Measurements from ENCODE around the gene MYL6. TPM values are rescaled to one million over a fixed set of nuclear protein-coding genes. Genes with fewer than 3 reads are reported as not detected.

The MYL6 gene
- total RNA-seq, 1 experiment from 2014 or later: 1,024 TPM

GRCh38 chr12:56114084-56114483 lies 44.1 kb upstream of the MYL6 start:
- CTCF ChIA-PET: no interaction called here

DNA sequence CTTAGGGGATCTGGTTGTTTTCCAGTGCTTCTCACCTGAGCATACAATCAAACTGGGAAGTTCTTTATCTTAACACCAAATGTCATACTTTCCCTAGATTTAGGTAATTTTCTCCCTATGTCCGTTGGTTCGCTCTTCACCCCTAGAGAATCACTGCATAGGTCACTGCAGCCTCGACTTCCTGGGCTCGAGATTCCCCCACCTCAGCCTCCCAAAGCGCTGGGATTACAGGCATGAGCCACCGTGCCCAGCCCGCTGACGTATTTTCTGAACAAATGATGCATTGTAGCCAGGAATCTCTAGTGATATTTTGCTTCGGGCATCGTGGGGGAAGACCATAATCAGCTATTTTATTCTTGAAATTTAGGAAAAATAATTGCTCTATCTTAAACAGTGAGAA lies 42.8 kb upstream of the MYL6 start:
- Histone ChIP-seq H3K9me3 (ENCODE audit: control insufficient read depth, insufficient read depth, low read depth, low read length) (no peaks in the 10 kb centered on the region), H3K4me3 (ENCODE audit: low read depth in 2 of 2, low read length in 2 of 2) (peak overlapping the region; percentile 69 to 100), H3K27me3 (ENCODE audit: control insufficient read depth, insufficient read depth, low read length) (no peaks in the 10 kb centered on the region), H3K36me3 (ENCODE audit: control insufficient read depth, insufficient read depth, low read length) (peaks cover 29% of the 10 kb centered on the region), H3K27ac (ENCODE audit: low read length) (peak overlapping the region; percentile 95), H3K4me1 (ENCODE audit: control insufficient read depth, insufficient read depth, low read length) (peaks cover 30% of the 10 kb centered on the region)
- BruUV-seq (replicated peaks): TSS peak; percentile 90
- no peak for TF ChIP-seq TCF7L2 (IDR thresholded peaks at IDR 0.05; ENCODE audit: low read depth, low read length)
- no peak for TF ChIP-seq POLR2AphosphoS5 (IDR thresholded peaks at IDR 0.05; ENCODE audit: low read depth, low read length)
- TF ChIP-seq, protein P1, sequence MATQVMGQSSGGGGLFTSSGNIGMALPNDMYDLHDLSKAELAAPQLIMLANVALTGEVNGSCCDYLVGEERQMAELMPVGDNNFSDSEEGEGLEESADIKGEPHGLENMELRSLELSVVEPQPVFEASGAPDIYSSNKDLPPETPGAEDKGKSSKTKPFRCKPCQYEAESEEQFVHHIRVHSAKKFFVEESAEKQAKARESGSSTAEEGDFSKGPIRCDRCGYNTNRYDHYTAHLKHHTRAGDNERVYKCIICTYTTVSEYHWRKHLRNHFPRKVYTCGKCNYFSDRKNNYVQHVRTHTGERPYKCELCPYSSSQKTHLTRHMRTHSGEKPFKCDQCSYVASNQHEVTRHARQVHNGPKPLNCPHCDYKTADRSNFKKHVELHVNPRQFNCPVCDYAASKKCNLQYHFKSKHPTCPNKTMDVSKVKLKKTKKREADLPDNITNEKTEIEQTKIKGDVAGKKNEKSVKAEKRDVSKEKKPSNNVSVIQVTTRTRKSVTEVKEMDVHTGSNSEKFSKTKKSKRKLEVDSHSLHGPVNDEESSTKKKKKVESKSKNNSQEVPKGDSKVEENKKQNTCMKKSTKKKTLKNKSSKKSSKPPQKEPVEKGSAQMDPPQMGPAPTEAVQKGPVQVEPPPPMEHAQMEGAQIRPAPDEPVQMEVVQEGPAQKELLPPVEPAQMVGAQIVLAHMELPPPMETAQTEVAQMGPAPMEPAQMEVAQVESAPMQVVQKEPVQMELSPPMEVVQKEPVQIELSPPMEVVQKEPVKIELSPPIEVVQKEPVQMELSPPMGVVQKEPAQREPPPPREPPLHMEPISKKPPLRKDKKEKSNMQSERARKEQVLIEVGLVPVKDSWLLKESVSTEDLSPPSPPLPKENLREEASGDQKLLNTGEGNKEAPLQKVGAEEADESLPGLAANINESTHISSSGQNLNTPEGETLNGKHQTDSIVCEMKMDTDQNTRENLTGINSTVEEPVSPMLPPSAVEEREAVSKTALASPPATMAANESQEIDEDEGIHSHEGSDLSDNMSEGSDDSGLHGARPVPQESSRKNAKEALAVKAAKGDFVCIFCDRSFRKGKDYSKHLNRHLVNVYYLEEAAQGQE (IDR thresholded peaks at IDR 0.05; ENCODE audit: insufficient read depth in 1 of 2, low read depth in 2 of 2, low read length in 1 of 2): no peak
- POLR2A ChIA-PET: interaction anchor here (0.7 kb wide), 2 partner anchors 13 to 22 kb away, joined by 4 to 7 read pairs; no protein-coding TSS in a partner anchor
- intact Hi-C loops (cut with micrococcal nuclease; ENCODE audit: unreplicated experiment) (loop anchor here (5.0 to 10.0 kb wide), 2 partner anchors 42 to 71 kb away; partner anchors contain the start of genes MYL6 and RPS26), in situ Hi-C loops (cut with HindIII; ENCODE audit: low pct_unique_long_range_greater_than_20kb, low sequenced_read_pairs) (no loop called here)
- ATAC-seq: no peak
- CTCF ChIA-PET: no interaction called here
- DNase-seq (ENCODE audit: low read depth, low spot score): no peak

More at GRCh38 chr12:56114084-56114483, 44.1 kb upstream of the MYL6 start:
- POLR2A ChIA-PET: no interaction called here
- no TSS peak for BruUV-seq (replicated peaks)
- Histone ChIP-seq H3K27me3 (ENCODE audit: control insufficient read depth, insufficient read depth, low read length) (no peaks in the 10 kb centered on the region), H3K36me3 (ENCODE audit: control insufficient read depth, insufficient read depth, low read length) (peaks cover 36% of the 10 kb centered on the region), H3K9me3 (ENCODE audit: control insufficient read depth, insufficient read depth, low read depth, low read length) (no peaks in the 10 kb centered on the region), H3K4me1 (ENCODE audit: control insufficient read depth, insufficient read depth, low read length) (peaks cover 18% of the 10 kb centered on the region), H3K4me3 (ENCODE audit: low read depth in 2 of 2, low read length in 2 of 2) (no peak overlapping the region), H3K27ac (ENCODE audit: low read length) (no peak overlapping the region)
- ATAC-seq (no peak), DNase-seq (ENCODE audit: low read depth, low spot score) (no peak)
- TF ChIP-seq, protein P1 (IDR thresholded peaks at IDR 0.05; ENCODE audit: insufficient read depth in 1 of 2, low read depth in 2 of 2, low read length in 1 of 2): no peak
- no peak for TF ChIP-seq POLR2AphosphoS5 (IDR thresholded peaks at IDR 0.05; ENCODE audit: low read depth, low read length)
- TF ChIP-seq, protein P2, sequence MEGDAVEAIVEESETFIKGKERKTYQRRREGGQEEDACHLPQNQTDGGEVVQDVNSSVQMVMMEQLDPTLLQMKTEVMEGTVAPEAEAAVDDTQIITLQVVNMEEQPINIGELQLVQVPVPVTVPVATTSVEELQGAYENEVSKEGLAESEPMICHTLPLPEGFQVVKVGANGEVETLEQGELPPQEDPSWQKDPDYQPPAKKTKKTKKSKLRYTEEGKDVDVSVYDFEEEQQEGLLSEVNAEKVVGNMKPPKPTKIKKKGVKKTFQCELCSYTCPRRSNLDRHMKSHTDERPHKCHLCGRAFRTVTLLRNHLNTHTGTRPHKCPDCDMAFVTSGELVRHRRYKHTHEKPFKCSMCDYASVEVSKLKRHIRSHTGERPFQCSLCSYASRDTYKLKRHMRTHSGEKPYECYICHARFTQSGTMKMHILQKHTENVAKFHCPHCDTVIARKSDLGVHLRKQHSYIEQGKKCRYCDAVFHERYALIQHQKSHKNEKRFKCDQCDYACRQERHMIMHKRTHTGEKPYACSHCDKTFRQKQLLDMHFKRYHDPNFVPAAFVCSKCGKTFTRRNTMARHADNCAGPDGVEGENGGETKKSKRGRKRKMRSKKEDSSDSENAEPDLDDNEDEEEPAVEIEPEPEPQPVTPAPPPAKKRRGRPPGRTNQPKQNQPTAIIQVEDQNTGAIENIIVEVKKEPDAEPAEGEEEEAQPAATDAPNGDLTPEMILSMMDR (IDR thresholded peaks at IDR 0.05): no peak
- TF ChIP-seq TCF7L2 (IDR thresholded peaks at IDR 0.05; ENCODE audit: low read depth, low read length): no peak
- TF ChIP-seq SIN3A (IDR thresholded peaks at IDR 0.05; ENCODE audit: borderline replicate concordance, insufficient read depth, low read depth, low read length): no peak
- intact Hi-C loops (cut with micrococcal nuclease; ENCODE audit: unreplicated experiment) (loop anchor here (10.0 kb wide), 1 partner anchor 69 kb away; the partner anchor contains the start of gene RPS26), in situ Hi-C loops (cut with HindIII; ENCODE audit: low pct_unique_long_range_greater_than_20kb, low sequenced_read_pairs) (no loop called here)

Measured in Panc1 (cell line).